Stimulated activated CD8-positive, alpha-beta memory T cell treated with anti-CD3 and anti-CD28 coated beads, Interleukin-7, amount 100 ng/mL, for 4 hours (primary cell): ENCODE data around the gene FRY.
A peak's percentile ranks its signal among the peaks of the same experiment; 100 is the strongest.

ENCODE experiments used
- DNase-seq, 2 donors: peaks; one replicate each; pipeline ENCODE4 v3.0.0-alpha.2; 2020; ENCODE audit warnings: low read depth in 2 of 2

The FRY gene

GRCh38 chr13:32257649-32258048, 226.1 kb downstream of the FRY start:
- DNase-seq: no peak

GRCh38 chr13:32259116-32259515, 227.5 kb downstream of the FRY start:
- no peak for DNase-seq

DNA sequence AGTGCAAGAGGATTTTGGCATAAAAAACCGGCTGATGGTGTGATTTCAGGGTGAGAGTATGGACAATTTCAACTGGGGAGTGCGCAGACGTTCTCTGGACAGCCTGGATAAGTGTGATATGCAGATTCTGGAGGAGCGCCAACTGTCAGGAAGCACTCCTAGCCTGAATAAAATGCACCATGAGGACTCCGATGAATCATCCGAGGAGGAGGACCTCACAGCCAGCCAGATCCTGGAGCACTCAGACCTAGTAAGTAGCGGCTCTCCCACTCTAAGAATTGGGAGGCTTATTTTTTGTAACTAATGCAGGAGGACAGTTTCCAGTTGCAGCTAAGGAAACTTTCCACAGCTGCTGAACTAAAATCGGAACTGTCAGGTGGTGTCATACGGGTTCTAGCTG, 230.0 kb downstream of the FRY start:
- DNase-seq: no peak

DNA sequence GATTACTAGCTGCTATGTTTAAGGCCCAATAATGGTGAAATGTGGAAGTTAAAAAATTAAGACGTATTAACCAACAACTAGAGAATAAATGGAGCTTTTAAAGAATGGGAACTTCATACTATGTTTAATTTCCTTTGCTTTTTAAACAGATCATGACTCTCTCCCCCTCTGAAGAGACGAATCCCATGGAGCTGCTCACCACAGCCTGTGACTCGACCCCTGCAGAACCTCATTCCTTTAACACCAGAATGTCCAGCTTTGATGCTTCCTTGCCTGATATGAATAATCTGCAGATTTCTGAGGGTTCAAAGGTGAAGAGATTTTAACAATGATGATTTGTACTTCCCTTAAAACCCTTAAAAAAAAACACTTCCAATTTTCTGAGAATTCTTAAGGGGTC, 230.6 kb downstream of the FRY start:
- no peak for DNase-seq

DNA sequence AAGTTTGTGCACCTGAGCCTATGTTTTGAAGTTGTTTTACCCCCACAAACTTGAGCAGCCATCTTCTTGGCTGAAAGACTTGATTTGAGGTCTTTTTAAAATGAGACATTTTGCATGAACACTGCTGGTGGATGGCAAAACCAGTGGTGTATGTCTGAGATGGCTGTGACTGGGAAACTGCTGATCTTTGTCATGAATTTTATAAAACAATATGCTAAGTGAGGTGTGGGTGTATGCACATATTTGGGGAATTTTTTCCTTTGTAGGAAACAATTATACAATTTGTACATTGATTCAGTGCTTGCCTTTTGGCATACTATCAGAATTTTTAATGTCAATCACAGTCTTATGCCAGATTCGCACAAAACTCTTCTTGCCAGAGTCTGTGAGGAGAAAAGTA, 231.0 kb downstream of the FRY start:
- DNase-seq: no peak

GRCh38 chr13:32264407-32264806, 232.8 kb downstream of the FRY start:
- DNase-seq: no peak

- DNase-seq: no peak
These were observed 234.2 kb downstream of the FRY start for GRCh38 chr13:32265726-32266125.

GRCh38 chr13:32266130-32266529, 234.6 kb downstream of the FRY start:
- DNase-seq: no peak

GRCh38 chr13:32267836-32268439, 236.4 kb downstream of the FRY start:
- peak in 1 of 2 donors; percentile 7 for DNase-seq

GRCh38 chr13:32272021-32272683, 240.6 kb downstream of the FRY start:
- no peak for DNase-seq

DNA sequence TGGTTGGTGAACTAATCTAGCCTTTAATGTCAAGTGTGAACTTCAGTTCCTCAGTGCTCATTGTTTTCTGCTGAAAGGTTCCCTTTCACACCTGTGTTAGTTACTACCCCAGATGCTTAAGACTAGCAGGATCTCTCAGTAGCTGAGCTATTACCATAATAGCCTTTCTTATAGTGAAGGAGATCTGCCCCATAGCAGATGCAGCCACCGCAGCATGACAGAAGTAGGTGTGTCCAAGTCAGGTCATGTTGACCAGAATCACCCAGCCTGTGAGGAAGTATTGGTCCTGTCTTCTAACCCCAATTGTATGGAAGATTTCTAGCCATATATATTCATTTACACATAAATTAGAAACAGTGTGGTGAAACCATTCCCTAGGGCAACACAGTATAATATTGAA, 246.3 kb downstream of the FRY start:
- no peak for DNase-seq

DNA sequence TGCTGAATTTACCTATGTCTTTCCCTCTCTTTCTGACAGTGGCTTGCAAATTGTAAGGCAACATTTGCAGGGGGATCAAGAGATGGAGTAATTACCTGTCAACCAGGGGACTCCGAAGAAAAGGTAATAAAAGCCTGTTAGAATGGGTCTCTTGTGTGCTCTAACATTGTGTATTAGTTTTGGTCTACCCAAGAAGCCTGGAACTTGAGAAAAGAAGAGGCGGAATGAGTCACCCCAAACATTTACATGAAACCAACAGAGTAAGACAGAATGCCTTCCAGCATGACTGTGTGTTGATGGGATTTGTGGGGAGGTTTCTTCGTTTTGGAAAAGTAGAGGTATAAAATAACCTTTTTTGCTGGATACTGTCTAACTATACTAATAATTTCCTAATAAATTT, 246.9 kb downstream of the FRY start:
- DNase-seq: no peak

DNA sequence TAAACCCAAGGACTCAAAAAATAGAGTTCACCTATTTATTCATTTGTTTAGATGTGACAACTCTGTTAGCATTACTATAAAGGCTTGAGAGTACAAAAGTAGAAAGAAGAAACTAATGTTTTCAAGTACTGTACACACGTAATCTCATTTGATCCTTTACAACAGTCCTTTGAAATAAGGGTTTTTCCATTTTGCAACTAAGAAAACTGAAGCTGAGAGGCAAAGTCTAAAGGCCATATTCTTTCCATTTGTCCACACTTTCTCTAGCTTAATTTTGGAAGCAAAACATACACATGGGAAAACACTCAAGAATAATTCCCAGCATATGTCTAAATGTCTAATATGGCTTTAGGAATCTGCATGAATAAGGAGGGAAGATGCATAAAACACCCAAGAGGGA, 249.5 kb downstream of the FRY start:
- no peak for DNase-seq

DNA sequence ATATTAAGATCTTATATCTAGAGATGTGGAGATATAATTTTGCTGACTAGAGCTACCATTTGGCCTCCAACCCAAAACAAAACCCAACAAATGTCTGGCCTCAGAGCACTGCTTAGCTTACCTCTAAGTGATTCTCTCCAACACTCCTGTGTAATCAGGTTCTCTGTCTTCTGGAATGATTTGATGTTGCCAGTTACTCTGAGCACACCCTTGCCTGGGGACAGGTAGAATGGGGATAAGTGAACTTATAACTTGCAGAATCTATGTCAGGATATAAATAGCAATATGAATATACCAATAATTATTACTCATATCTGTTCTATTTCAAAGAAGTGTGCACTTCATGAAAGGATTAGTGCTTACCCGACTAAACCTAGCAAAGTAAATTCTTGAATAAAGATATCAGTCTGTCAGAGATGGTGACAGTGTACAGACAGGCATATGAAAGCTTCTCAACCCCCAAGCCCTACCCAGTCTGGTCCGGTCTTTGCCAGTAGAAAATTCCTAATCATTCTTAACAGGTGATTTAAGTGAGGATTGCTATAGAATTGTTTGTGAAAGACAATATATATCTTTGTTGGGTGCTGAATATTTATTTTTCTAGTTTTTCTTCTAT, 250.6 kb downstream of the FRY start:
- no peak for DNase-seq

- no peak for DNase-seq
These were observed 253.5 kb downstream of the FRY start for GRCh38 chr13:32284927-32285632.

GRCh38 chr13:32285633-32285965, 254.0 kb downstream of the FRY start:
- no peak for DNase-seq

- DNase-seq: no peak
These were observed 265.6 kb downstream of the FRY start for GRCh38 chr13:32297206-32297605.

- no peak for DNase-seq
These were observed 267.1 kb downstream of the FRY start for GRCh38 chr13:32298695-32299094.

DNA sequence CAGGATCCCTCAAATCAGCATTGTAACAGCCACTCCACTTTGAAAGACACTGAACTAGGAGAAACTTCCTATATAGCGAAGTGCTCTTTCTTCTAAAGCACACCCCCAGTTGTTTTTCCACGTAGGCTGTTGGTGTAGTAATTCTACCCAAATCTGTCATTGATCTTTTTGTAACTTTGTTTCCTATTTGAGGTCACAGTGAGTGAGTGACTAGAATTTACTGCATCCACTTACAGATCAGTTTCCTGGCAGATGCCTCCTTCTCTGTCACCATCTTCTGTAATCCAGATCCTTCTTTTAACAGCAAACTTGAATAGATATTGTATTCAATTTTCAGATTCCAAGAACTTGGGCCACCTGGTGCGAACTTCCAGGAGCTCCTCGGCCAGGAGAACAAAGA, 268.3 kb downstream of the FRY start:
- DNase-seq: no peak

GRCh38 chr13:32300406-32300805, 268.8 kb downstream of the FRY start:
- DNase-seq: no peak

GRCh38 chr13:32300920-32301319, 269.3 kb downstream of the FRY start:
- no peak for DNase-seq

GRCh38 chr13:32302461-32302860, 270.9 kb downstream of the FRY start:
- no peak for DNase-seq

DNA sequence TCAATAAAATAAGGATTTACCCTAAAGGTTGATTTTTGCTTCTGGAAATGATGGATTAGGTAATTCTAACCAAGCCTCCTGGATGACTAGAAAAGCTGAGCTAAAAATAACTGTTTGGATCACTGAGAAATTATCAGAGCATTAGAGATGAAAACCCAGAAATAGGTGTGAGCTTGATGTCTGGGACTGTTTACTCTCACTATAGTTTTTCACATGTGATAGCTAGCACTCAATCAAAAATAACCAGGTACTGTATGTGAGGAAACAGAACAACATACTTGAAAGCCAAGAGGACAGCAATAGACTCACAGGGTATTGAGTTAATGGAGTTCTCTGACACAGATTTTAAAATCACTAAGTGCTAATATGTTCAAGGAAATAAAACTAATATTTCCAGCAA, 274.1 kb downstream of the FRY start:
- no peak for DNase-seq
